NCI-H2107 treated with DMSO at 0.1 percent for 48 hours (cell line): ENCODE measurements around the gene SLC26A3.

Source experiments
- DNase-seq: peaks from one replicate; lab custom pipeline; 2025; ENCODE audit not compliant: unreplicated experiment; lab: John Stamatoyannopoulos, UW

SLC26A3 gene

GRCh38 chr7:107816011-107816566 is 13.1 kb upstream of the SLC26A3 start:
- no peak for DNase-seq

- DNase-seq = no peak
Observed at GRCh38 chr7:107815254-107815882, 12.3 kb upstream of the SLC26A3 start.

GRCh38 chr7:107813524-107813923 is 10.5 kb upstream of the SLC26A3 start:
- no peak for DNase-seq

GRCh38 chr7:107811934-107812333 is 8.9 kb upstream of the SLC26A3 start:
- DNase-seq = no peak

- no peak for DNase-seq
Observed at GRCh38 chr7:107810626-107811025, 7.6 kb upstream of the SLC26A3 start.

GRCh38 chr7:107809179-107809578 is 6.2 kb upstream of the SLC26A3 start:
- DNase-seq = no peak

- no peak for DNase-seq
Observed at GRCh38 chr7:107799647-107800264, 3.3 kb downstream of the SLC26A3 start.

GRCh38 chr7:107792364-107792763 is 10.7 kb downstream of the SLC26A3 start:
- DNase-seq = no peak

- DNase-seq = no peak
Observed at GRCh38 chr7:107789647-107790046, 13.4 kb downstream of the SLC26A3 start.

- no peak for DNase-seq
Observed at GRCh38 chr7:107788662-107789061, 14.4 kb downstream of the SLC26A3 start.

GRCh38 chr7:107788216-107788615 is 14.8 kb downstream of the SLC26A3 start:
- no peak for DNase-seq

- DNase-seq = no peak
Observed at GRCh38 chr7:107785926-107786325, 17.1 kb downstream of the SLC26A3 start.

GRCh38 chr7:107785170-107785569 is 17.9 kb downstream of the SLC26A3 start:
- DNase-seq = no peak

- DNase-seq = no peak
Observed at GRCh38 chr7:107783648-107784047, 19.4 kb downstream of the SLC26A3 start.

GRCh38 chr7:107782374-107782773 is 20.6 kb downstream of the SLC26A3 start:
- no peak for DNase-seq

- DNase-seq = no peak
Observed at GRCh38 chr7:107779647-107780099, 23.4 kb downstream of the SLC26A3 start.

GRCh38 chr7:107778283-107778682 is 24.7 kb downstream of the SLC26A3 start:
- no peak for DNase-seq

GRCh38 chr7:107777702-107778101 is 25.3 kb downstream of the SLC26A3 start:
- DNase-seq = no peak

- no peak for DNase-seq
Observed at GRCh38 chr7:107773027-107773426, 30.0 kb downstream of the SLC26A3 start.

- DNase-seq = no peak
Observed at GRCh38 chr7:107768263-107768662, 34.8 kb downstream of the SLC26A3 start.

GRCh38 chr7:107767391-107767790 is 35.6 kb downstream of the SLC26A3 start:
- DNase-seq = no peak

GRCh38 chr7:107758667-107759066 is 44.4 kb downstream of the SLC26A3 start:
- DNase-seq = no peak

- DNase-seq = no peak
Observed at GRCh38 chr7:107754642-107755041, 48.4 kb downstream of the SLC26A3 start.
